Mesendoderm (in vitro differentiated cells): ENCODE data around the gene ATF7.

Experiments
- DNase-seq: peaks from one replicate; pipeline ENCODE4 v3.0.0; 2013
- H2AK5ac ChIP-seq: 2 replicates; pipeline ENCODE4 v1.6.1; 2013; ENCODE audit warnings: low read length, inconsistent platforms
- H2BK120ac ChIP-seq: 2 replicates; pipeline ENCODE4 v1.6.1; 2013; ENCODE audit warnings: low read depth, mild to moderate bottlenecking, low read length, moderate library complexity, mixed read lengths
- H2BK15ac ChIP-seq: replicated peaks from 2 replicates; pipeline ENCODE4 v1.6.1; 2013; ENCODE audit warnings: low read depth, mild to moderate bottlenecking, moderate library complexity
- H2BK5ac ChIP-seq: 2 replicates; pipeline ENCODE4 v1.6.1; 2013; ENCODE audit warnings: low read length, inconsistent platforms
- H3K18ac ChIP-seq: 2 replicates; pipeline ENCODE4 v1.6.1; 2013; ENCODE audit warnings: mild to moderate bottlenecking, low read length, mixed read lengths
- H3K23ac ChIP-seq: one replicate; pipeline ENCODE4 v1.6.1; 2013; ENCODE audit warnings: low read length
- H3K27ac ChIP-seq: 2 replicates; pipeline ENCODE4 v1.5.1; 2013; ENCODE audit warnings: low read depth, mild to moderate bottlenecking, inconsistent platforms, low read length, moderate library complexity
- H3K27me3 ChIP-seq: 2 replicates; pipeline ENCODE4 v1.6.1; 2013; ENCODE audit warnings: low read length, control low read depth, mild to moderate bottlenecking, inconsistent platforms; ENCODE audit not compliant: insufficient read depth, poor library complexity
- H3K36me3 ChIP-seq: 2 replicates; pipeline ENCODE4 v1.6.1; 2013; ENCODE audit warnings: low read length, inconsistent platforms; ENCODE audit not compliant: control insufficient read depth, insufficient read depth
- H3K4ac ChIP-seq: one replicate; pipeline ENCODE4 v1.6.1; 2013; ENCODE audit warnings: low read depth, mild to moderate bottlenecking, low read length, moderate library complexity
- H3K4me1 ChIP-seq: 2 replicates; pipeline ENCODE4 v1.6.1; 2013; ENCODE audit warnings: low read depth, low read length, inconsistent platforms; ENCODE audit not compliant: control insufficient read depth
- H3K4me2 ChIP-seq: 2 replicates; pipeline ENCODE4 v1.6.1; 2013; ENCODE audit warnings: low read length
- H3K4me3 ChIP-seq: 2 replicates; pipeline ENCODE4 v1.5.1; 2013; ENCODE audit warnings: mild to moderate bottlenecking, low read length
- H3K56ac ChIP-seq: one replicate; pipeline ENCODE4 v1.6.1; 2013; ENCODE audit warnings: low read length
- H3K79me1 ChIP-seq: 2 replicates; pipeline ENCODE4 v1.6.1; 2013; ENCODE audit warnings: low read length, inconsistent platforms
- H3K79me2 ChIP-seq: 2 replicates; pipeline ENCODE4 v1.6.1; 2013; ENCODE audit warnings: mild to moderate bottlenecking, low read length; ENCODE audit not compliant: control insufficient read depth, insufficient read depth
- H3K9ac ChIP-seq: 2 replicates; pipeline ENCODE4 v1.6.1; 2013; ENCODE audit warnings: low read length, inconsistent platforms
- H4K5ac ChIP-seq: one replicate; pipeline ENCODE4 v1.6.1; 2013; ENCODE audit warnings: low read length
- H4K8ac ChIP-seq: one replicate; pipeline ENCODE4 v1.6.1; 2013; ENCODE audit warnings: low read depth, mild to moderate bottlenecking, control low read depth, low read length, moderate library complexity
- WGBS: extraction: QIAGEN DNeasy Blood & Tissue Kit; methylation state at CpG from one replicate; pipeline ENCODE4 v1.1.7; 2013; ENCODE audit warnings: low lambda C conversion rate, missing lambda C conversion rate; ENCODE audit not compliant: insufficient coverage; ENCODE audit errors: extremely low coverage; 5-methylcytosine and 5-hydroxymethylcytosine counted together

ATF7 gene

GRCh38 chr12:53594897-53595615 lies 31.1 kb downstream of the ATF7 start:
- no peak overlapping the region for H2BK15ac ChIP-seq
- no peak overlapping the region for H3K4me3 ChIP-seq
- no peak overlapping the region for H3K18ac ChIP-seq
- H3K4me1 ChIP-seq, result no peaks in the 10 kb centered on the region
- no CpG with 5 or more reads among the region's 5 CpGs for WGBS
- no peaks in the 10 kb centered on the region for H3K36me3 ChIP-seq
- H3K27me3 ChIP-seq, result no peaks in the 10 kb centered on the region
- H4K5ac ChIP-seq, result no peak overlapping the region
- no peak overlapping the region for H3K4ac ChIP-seq
- no peak overlapping the region for H2AK5ac ChIP-seq
- H3K4me2 ChIP-seq, result no peak overlapping the region
- H3K56ac ChIP-seq, result no peak overlapping the region
- no peaks in the 10 kb centered on the region for H3K79me1 ChIP-seq
- H3K79me2 ChIP-seq, result no peaks in the 10 kb centered on the region
- no peak for DNase-seq
- no peak overlapping the region for H2BK5ac ChIP-seq
- no peak overlapping the region for H3K9ac ChIP-seq
- H2BK120ac ChIP-seq, result no peak overlapping the region
- H3K23ac ChIP-seq, result no peak overlapping the region
- H4K8ac ChIP-seq, result no peak overlapping the region
- H3K27ac ChIP-seq, result no peak overlapping the region

GRCh38 chr12:53593707-53594106 lies 32.5 kb downstream of the ATF7 start:
- H3K9ac ChIP-seq, result no peak overlapping the region

GRCh38 chr12:53593031-53593430 lies 33.2 kb downstream of the ATF7 start:
- Histone ChIP-seq H4K8ac (no peak overlapping the region), H3K79me1 (no peaks in the 10 kb centered on the region), H3K79me2 (no peaks in the 10 kb centered on the region), H3K23ac (no peak overlapping the region), H3K4ac (no peak overlapping the region), H3K4me3 (no peak overlapping the region), H2AK5ac (no peak overlapping the region), H3K4me1 (no peaks in the 10 kb centered on the region), H2BK15ac (no peak overlapping the region), H3K56ac (no peak overlapping the region), H3K36me3 (no peaks in the 10 kb centered on the region), H2BK120ac (no peak overlapping the region), H3K9ac (no peak overlapping the region), H3K4me2 (no peak overlapping the region), H3K18ac (no peak overlapping the region), H3K27ac (no peak overlapping the region), H3K27me3 (no peaks in the 10 kb centered on the region), H4K5ac (no peak overlapping the region), H2BK5ac (no peak overlapping the region)
- DNase-seq, result no peak
- no CpG with 5 or more reads among the region's 1 CpG for WGBS

More at GRCh38 chr12:53593707-53594106, 32.5 kb downstream of the ATF7 start:
- H3K27ac ChIP-seq, result no peak overlapping the region
- no peaks in the 10 kb centered on the region for H3K79me1 ChIP-seq
- no peak overlapping the region for H4K8ac ChIP-seq
- H3K27me3 ChIP-seq, result no peaks in the 10 kb centered on the region
- no peaks in the 10 kb centered on the region for H3K79me2 ChIP-seq
- H3K56ac ChIP-seq, result no peak overlapping the region
- no peak for DNase-seq
- WGBS, result no CpG with 5 or more reads among the region's 6 CpGs
- H3K18ac ChIP-seq, result no peak overlapping the region
- no peak overlapping the region for H2BK5ac ChIP-seq
- H3K4me3 ChIP-seq, result no peak overlapping the region
- no peak overlapping the region for H2BK120ac ChIP-seq
- H2BK15ac ChIP-seq, result no peak overlapping the region
- H4K5ac ChIP-seq, result no peak overlapping the region
- no peak overlapping the region for H3K4me2 ChIP-seq
- H2AK5ac ChIP-seq, result no peak overlapping the region
- H3K23ac ChIP-seq, result no peak overlapping the region
- H3K4me1 ChIP-seq, result no peaks in the 10 kb centered on the region
- H3K36me3 ChIP-seq, result no peaks in the 10 kb centered on the region
- no peak overlapping the region for H3K4ac ChIP-seq

- WGBS, result no CpG with 5 or more reads among the region's 1 CpG
- DNase-seq, result no peak
- H3K27ac ChIP-seq, result no peak overlapping the region
These were observed 33.8 kb downstream of the ATF7 start for GRCh38 chr12:53592426-53592825.

GRCh38 chr12:53591301-53592206 lies 34.6 kb downstream of the ATF7 start:
- DNase-seq, result no peak
- Histone ChIP-seq H2BK120ac (no peak overlapping the region), H3K4me1 (no peaks in the 10 kb centered on the region), H3K23ac (no peak overlapping the region), H3K79me2 (no peaks in the 10 kb centered on the region), H3K27ac (no peak overlapping the region), H3K9ac (no peak overlapping the region), H2BK5ac (no peak overlapping the region), H2BK15ac (no peak overlapping the region), H4K5ac (no peak overlapping the region), H3K18ac (no peak overlapping the region), H4K8ac (peak overlapping the region; percentile 13), H3K4me3 (no peak overlapping the region), H2AK5ac (no peak overlapping the region), H3K36me3 (no peaks in the 10 kb centered on the region), H3K4me2 (no peak overlapping the region), H3K27me3 (no peaks in the 10 kb centered on the region), H3K56ac (no peak overlapping the region), H3K79me1 (no peaks in the 10 kb centered on the region), H3K4ac (no peak overlapping the region)
- no CpG with 5 or more reads among the region's 6 CpGs for WGBS

More at GRCh38 chr12:53592426-53592825, 33.8 kb downstream of the ATF7 start:
- Histone ChIP-seq H3K79me1 (no peaks in the 10 kb centered on the region), H3K18ac (no peak overlapping the region), H3K4ac (no peak overlapping the region), H2BK15ac (no peak overlapping the region), H2BK120ac (no peak overlapping the region), H3K4me1 (no peaks in the 10 kb centered on the region), H3K4me3 (no peak overlapping the region), H4K8ac (no peak overlapping the region), H4K5ac (no peak overlapping the region), H3K36me3 (no peaks in the 10 kb centered on the region), H3K79me2 (no peaks in the 10 kb centered on the region), H2BK5ac (no peak overlapping the region), H3K4me2 (no peak overlapping the region), H3K56ac (no peak overlapping the region), H3K27me3 (no peaks in the 10 kb centered on the region), H3K23ac (no peak overlapping the region), H2AK5ac (no peak overlapping the region), H3K9ac (no peak overlapping the region)
